SU-DHL-6 (cell line): ENCODE results near the gene PCDHA11.
"Not testable (repeated sequence)": the region's sequence is repeated elsewhere in the genome, so short reads cannot be mapped to it uniquely, and the experiment has no call there.

Source experiments
- EZH2phosphoT487 ChIP-seq: fragments of 200-600 bp; sonication (generic), shearing (Covaris generic); conservative IDR thresholded peaks from 2 replicates; pipeline ENCODE4 v1.6.1; 2018; ENCODE audit warnings: mild to moderate bottlenecking, antibody characterized with exemption, low read length, moderate library complexity, mixed read lengths
- TF ChIP-seq, protein P1 (sequence below): fragments of 200-600 bp; sonication (generic); IDR thresholded peaks from one replicate; pipeline ENCODE4 v1.5.1; 2017; ENCODE audit warnings: antibody characterized with exemption, mild to moderate bottlenecking, low read length, moderate library complexity; ENCODE audit not compliant: insufficient read depth, poor library complexity, severe bottlenecking

DNA sequence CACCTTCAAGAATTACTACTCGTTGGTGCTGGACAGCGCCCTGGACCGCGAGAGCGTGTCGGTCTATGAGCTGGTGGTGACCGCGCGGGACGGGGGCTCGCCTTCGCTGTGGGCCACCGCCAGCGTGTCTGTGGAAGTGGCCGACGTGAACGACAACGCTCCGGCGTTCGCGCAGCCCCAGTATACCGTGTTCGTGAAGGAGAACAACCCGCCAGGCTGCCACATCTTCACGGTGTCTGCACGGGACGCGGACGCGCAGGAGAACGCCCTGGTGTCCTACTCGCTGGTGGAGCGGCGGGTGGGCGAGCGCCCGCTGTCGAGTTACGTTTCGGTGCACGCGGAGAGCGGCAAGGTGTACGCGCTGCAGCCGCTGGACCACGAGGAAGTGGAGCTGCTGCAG, 45.8 kb upstream of the PCDHA11 start:
- not testable (repeated sequence) for TF ChIP-seq EZH2phosphoT487
- TF ChIP-seq, protein P1, sequence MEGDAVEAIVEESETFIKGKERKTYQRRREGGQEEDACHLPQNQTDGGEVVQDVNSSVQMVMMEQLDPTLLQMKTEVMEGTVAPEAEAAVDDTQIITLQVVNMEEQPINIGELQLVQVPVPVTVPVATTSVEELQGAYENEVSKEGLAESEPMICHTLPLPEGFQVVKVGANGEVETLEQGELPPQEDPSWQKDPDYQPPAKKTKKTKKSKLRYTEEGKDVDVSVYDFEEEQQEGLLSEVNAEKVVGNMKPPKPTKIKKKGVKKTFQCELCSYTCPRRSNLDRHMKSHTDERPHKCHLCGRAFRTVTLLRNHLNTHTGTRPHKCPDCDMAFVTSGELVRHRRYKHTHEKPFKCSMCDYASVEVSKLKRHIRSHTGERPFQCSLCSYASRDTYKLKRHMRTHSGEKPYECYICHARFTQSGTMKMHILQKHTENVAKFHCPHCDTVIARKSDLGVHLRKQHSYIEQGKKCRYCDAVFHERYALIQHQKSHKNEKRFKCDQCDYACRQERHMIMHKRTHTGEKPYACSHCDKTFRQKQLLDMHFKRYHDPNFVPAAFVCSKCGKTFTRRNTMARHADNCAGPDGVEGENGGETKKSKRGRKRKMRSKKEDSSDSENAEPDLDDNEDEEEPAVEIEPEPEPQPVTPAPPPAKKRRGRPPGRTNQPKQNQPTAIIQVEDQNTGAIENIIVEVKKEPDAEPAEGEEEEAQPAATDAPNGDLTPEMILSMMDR: not testable (repeated sequence)
